ENCODE measurements around the gene CASP12.
"Not testable (repeated sequence)": the region's sequence is repeated elsewhere in the genome, so short reads cannot be mapped to it uniquely, and the experiment has no call there.

The CASP12 gene

DNA sequence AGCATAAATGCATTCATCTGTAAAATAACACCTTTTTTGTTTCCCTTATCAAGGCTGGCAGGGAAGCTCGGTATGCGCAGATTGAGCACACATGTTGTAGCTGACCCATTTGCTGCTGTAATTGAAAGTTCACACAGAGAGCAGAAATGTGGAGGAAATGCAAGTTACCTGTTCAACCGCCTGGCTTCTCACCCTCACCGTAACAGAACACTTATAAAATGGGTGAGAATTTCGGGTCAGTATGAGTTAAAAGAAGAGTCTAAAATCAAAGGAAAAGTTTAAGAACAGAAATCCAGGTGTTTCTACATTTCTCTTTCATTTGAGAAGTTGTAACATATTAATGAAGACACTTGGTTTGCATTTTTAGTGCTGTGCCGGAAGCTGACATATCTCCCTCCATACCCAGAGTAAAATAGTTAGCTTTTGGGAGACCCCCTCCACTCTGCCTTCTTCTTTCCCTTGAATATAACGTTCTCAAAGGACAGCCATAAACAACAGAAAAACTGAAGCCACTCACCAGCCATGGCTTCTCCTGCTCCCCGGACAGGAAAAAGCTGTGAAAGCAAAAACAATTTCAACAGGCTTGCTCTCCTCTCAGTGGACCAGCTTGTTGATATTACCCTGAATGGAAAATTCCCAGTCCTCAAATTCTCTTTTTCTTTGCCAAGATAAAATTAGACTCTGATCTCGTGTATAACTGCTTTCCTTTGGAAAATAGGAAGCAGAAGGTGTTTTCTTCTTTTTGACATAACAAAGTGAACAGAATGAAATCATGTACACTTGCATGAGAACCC lies at the start of gene CASP12:
Gene CASP12 (minus strand): TSS at position 570 of the 794 bp plus-strand sequence.
- Histone ChIP-seq H3K36me3 (ENCODE audit: insufficient read depth, low read length) (no peaks in the 10 kb centered on the region), H2AFZ (ENCODE audit: low read length, unreplicated experiment) (peak within 1 kb of the TSS; percentile 71), H3K27ac (ENCODE audit: low read depth, low read length) (no peak within 1 kb of the TSS), H3K4me1 (ENCODE audit: control insufficient read depth, insufficient read depth, low read length, unreplicated experiment) (peaks cover 13% of the 10 kb centered on the region), H3K79me2 (ENCODE audit: control insufficient read depth, insufficient read depth, low read length, unreplicated experiment) (no peaks in the 10 kb centered on the region), H3K4me3 (ENCODE audit: low read depth, low read length) (no peak within 1 kb of the TSS), H3K27me3 (ENCODE audit: insufficient read depth, low read length) (no peaks in the 10 kb centered on the region)

DNA sequence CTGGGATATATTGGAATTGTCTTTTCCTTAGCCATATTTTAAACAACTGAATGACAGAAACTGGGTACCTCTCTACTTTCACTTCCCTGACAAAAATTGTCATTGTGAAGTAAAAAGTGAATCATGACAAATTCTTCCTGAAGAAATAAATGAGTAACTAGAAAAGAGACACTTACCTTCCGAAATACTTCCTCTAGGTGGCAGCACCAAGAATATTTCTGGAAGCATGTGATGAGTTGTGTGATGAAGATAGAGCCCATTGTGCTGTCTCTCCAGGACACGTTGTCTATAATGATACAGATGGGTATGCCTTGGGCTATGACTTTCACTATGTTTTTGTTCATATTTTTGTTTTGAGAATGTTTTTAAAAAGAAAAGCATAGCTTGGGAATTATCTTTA lies 48.6 kb upstream of the CASP12 start:
- H3K27me3 ChIP-seq (ENCODE audit: insufficient read depth, low read length): no peaks in the 10 kb centered on the region
- H2AFZ ChIP-seq (ENCODE audit: low read length, unreplicated experiment): no peak overlapping the region
- no peak overlapping the region for H3K27ac ChIP-seq (ENCODE audit: low read depth, low read length)
- H3K4me3 ChIP-seq (ENCODE audit: low read depth, low read length): no peak overlapping the region
- no peaks in the 10 kb centered on the region for H3K4me1 ChIP-seq (ENCODE audit: control insufficient read depth, insufficient read depth, low read length, unreplicated experiment)
- peaks cover 39% of the 10 kb centered on the region for H3K36me3 ChIP-seq (ENCODE audit: insufficient read depth, low read length)
- no peaks in the 10 kb centered on the region for H3K79me2 ChIP-seq (ENCODE audit: control insufficient read depth, insufficient read depth, low read length, unreplicated experiment)

DNA sequence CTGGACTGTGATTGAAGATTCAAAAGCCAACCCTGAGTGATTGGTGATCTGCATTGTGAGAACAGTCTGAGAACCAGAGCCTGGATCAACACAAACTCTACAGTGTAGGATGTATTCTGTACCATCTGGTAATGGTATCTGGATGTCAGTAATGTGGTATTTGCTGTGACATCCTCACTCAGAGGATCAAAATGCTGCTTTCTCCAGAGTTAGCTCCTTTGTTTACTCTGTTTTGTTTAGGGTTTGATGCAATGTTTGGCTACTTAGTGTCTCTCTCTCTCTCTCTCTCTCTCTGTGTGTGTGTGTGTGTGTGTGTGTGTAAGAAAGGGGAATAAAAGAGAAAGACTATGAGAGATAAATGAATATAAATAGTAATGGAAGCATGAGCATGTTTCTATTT lies 45.8 kb upstream of the CASP12 start:
- H3K27ac ChIP-seq (ENCODE audit: low read depth, low read length): no peak overlapping the region
- H2AFZ ChIP-seq (ENCODE audit: low read length, unreplicated experiment): no peak overlapping the region
- peaks cover 22% of the 10 kb centered on the region for H3K36me3 ChIP-seq (ENCODE audit: insufficient read depth, low read length)
- H3K79me2 ChIP-seq (ENCODE audit: control insufficient read depth, insufficient read depth, low read length, unreplicated experiment): no peaks in the 10 kb centered on the region
- no peak overlapping the region for H3K4me3 ChIP-seq (ENCODE audit: low read depth, low read length)
- H3K27me3 ChIP-seq (ENCODE audit: insufficient read depth, low read length): no peaks in the 10 kb centered on the region
- H3K4me1 ChIP-seq (ENCODE audit: control insufficient read depth, insufficient read depth, low read length, unreplicated experiment): no peaks in the 10 kb centered on the region

DNA sequence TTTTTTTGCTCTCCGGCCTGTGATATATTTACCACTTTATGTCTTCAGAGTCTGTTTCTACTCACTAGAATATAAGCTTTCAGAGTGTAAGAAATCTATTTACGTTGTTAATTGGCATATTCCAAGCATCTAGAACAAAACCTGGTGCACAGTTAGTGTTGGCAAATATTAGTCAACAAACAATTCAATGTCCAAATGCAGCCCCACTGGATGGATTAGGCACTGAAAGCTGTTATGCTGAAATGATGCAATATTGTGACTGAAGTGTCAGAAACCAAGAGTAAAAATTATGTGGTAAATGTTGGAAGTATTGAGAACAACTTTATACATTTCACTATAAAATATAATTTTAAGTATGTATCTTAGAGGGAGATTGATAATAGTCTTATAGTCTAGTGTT lies 45.3 kb upstream of the CASP12 start:
- H2AFZ ChIP-seq (ENCODE audit: low read length, unreplicated experiment): no peak overlapping the region
- H3K4me3 ChIP-seq (ENCODE audit: low read depth, low read length): no peak overlapping the region
- H3K79me2 ChIP-seq (ENCODE audit: control insufficient read depth, insufficient read depth, low read length, unreplicated experiment): no peaks in the 10 kb centered on the region
- no peaks in the 10 kb centered on the region for H3K4me1 ChIP-seq (ENCODE audit: control insufficient read depth, insufficient read depth, low read length, unreplicated experiment)
- H3K36me3 ChIP-seq (ENCODE audit: insufficient read depth, low read length): peaks cover 22% of the 10 kb centered on the region
- H3K27ac ChIP-seq (ENCODE audit: low read depth, low read length): no peak overlapping the region
- no peaks in the 10 kb centered on the region for H3K27me3 ChIP-seq (ENCODE audit: insufficient read depth, low read length)

DNA sequence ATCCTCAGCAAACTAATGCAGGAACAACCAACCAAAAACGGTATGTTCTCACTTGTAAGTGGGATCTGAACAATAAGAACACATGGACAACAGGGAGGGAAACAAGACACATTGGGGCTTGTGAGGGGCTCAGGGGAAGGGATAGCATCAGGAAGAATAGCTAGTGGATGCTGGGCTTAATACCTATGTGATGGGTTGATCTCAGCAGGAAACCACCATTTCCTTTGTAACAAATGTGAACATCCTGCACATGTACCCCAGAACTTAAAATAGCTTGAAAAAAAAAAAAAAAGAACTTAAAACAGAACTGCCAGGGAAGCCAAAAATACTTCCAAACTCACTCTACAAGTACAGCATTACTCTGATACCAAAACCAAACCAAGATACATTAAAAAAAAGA lies 36.3 kb upstream of the CASP12 start:
- Histone ChIP-seq H3K27me3 (ENCODE audit: insufficient read depth, low read length) (no peaks in the 10 kb centered on the region), H3K27ac (ENCODE audit: low read depth, low read length) (no peak overlapping the region), H3K36me3 (ENCODE audit: insufficient read depth, low read length) (no peaks in the 10 kb centered on the region), H3K79me2 (ENCODE audit: control insufficient read depth, insufficient read depth, low read length, unreplicated experiment) (no peaks in the 10 kb centered on the region), H3K4me1 (ENCODE audit: control insufficient read depth, insufficient read depth, low read length, unreplicated experiment) (no peaks in the 10 kb centered on the region), H2AFZ (ENCODE audit: low read length, unreplicated experiment) (no peak overlapping the region), H3K4me3 (ENCODE audit: low read depth, low read length) (no peak overlapping the region)

DNA sequence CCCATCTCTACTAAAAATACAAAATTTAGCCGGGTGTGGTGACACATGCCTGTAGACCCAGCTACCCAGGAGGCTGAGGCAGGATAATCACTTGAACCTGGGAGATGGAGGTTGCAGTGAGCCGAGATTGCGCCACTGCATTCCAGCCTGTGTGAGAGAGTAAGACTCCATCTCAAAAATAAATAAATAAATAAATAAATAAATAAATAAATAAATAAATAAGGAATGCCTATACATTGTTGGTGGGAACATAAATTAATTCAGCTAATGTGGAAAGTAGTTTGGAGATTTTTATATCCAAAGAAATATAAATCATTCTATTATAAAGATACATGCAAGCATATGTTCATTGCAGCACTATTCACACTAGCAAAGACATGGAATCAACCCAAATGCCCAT lies 35.8 kb upstream of the CASP12 start:
- not testable (repeated sequence) for H3K27ac ChIP-seq (ENCODE audit: low read depth, low read length); H3K79me2 ChIP-seq (ENCODE audit: control insufficient read depth, insufficient read depth, low read length, unreplicated experiment); H3K27me3 ChIP-seq (ENCODE audit: insufficient read depth, low read length); H2AFZ ChIP-seq (ENCODE audit: low read length, unreplicated experiment); H3K4me1 ChIP-seq (ENCODE audit: control insufficient read depth, insufficient read depth, low read length, unreplicated experiment); H3K36me3 ChIP-seq (ENCODE audit: insufficient read depth, low read length); H3K4me3 ChIP-seq (ENCODE audit: low read depth, low read length)

DNA sequence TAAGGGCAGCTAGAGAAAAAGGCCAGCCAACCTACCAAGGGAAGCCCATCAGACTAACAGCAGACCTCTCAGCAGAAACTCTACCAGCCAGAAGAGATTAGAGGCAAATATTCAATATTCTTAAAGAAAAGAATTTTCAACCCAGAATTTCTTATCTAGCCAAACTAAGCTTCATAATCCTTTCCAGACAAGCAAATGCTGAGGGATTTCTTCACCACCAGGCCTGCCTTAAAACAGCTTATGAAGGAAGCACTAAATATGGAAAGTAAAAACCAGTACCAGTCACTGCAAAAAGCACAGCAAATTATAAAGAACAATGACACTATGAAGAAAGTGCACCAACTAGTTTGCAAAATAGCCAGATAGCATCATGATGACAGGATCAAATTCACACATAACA lies 30.6 kb upstream of the CASP12 start:
- Histone ChIP-seq H3K79me2 (ENCODE audit: control insufficient read depth, insufficient read depth, low read length, unreplicated experiment) (no peaks in the 10 kb centered on the region), H3K4me3 (ENCODE audit: low read depth, low read length) (no peak overlapping the region)

DNA sequence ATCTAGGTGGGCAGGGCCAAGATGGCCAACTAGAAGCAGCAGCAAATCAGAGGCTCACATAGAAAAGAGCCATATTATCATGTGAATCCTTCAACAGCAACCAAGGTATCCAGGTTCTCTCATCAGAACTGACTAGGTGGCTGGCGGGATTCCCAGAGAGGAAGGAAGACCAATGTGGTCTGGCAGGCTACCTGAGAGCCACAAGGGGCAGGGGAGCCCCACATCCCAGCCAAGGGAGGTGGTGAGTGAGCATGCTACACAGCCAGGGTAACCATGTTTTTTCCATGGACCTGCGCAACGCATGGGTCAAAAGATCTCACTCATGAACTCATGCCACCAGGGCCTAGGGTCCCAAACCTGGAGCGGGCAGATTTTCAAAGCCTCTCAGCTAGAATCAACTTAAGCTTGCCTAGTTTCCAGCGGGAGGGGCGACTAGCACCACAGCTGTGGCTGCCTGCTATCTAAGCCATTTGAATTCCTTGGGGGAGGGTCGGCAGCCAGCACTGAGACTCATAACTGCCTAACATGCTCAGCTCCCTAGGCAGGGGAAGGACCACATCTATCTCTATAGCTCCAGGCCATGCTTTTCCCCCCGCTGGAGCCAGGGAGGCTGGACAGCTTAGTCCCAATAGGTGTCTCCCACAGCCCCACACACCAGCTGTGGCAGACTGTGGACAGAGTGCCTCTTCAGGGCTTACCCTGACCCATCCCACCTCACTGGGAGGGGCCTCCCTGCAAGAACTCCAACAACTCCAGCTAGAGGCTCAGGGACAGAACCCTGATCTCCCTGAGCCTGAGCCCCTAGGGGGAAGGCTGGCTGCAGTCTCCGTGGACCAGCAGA lies 28.7 kb upstream of the CASP12 start:
- Histone ChIP-seq H3K27me3 (ENCODE audit: insufficient read depth, low read length) (no peaks in the 10 kb centered on the region), H3K79me2 (ENCODE audit: control insufficient read depth, insufficient read depth, low read length, unreplicated experiment) (no peaks in the 10 kb centered on the region), H3K4me3 (ENCODE audit: low read depth, low read length) (no peak overlapping the region), H3K4me1 (ENCODE audit: control insufficient read depth, insufficient read depth, low read length, unreplicated experiment) (no peaks in the 10 kb centered on the region), H3K27ac (ENCODE audit: low read depth, low read length) (no peak overlapping the region), H3K36me3 (ENCODE audit: insufficient read depth, low read length) (no peaks in the 10 kb centered on the region), H2AFZ (ENCODE audit: low read length, unreplicated experiment) (no peak overlapping the region)

More for the DNA sequence above, 30.6 kb upstream of the CASP12 start:
- Histone ChIP-seq H2AFZ (ENCODE audit: low read length, unreplicated experiment) (no peak overlapping the region), H3K4me1 (ENCODE audit: control insufficient read depth, insufficient read depth, low read length, unreplicated experiment) (no peaks in the 10 kb centered on the region), H3K36me3 (ENCODE audit: insufficient read depth, low read length) (no peaks in the 10 kb centered on the region), H3K27me3 (ENCODE audit: insufficient read depth, low read length) (no peaks in the 10 kb centered on the region), H3K27ac (ENCODE audit: low read depth, low read length) (no peak overlapping the region)

DNA sequence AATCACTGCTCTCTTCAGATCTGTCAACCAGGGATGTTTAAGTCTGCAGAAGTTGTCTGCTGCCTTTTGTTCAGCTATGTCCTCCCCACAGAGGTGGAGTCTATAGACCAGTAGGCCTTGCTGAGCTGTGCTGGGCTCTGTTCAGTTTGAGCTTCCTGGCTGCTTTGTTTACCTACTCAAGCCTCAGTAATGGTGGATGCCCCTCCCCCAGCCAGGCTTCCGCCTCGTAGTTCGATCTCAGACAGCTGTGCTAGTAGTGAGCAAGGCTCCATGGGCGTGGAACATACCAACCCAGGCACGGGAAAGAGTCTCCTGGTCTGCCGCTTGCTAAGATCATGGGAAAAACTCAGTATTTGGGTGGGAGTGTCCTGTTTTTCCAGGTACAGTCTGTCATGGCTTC lies 27.6 kb upstream of the CASP12 start:
- Histone ChIP-seq H3K4me3 (ENCODE audit: low read depth, low read length) (no peak overlapping the region), H3K4me1 (ENCODE audit: control insufficient read depth, insufficient read depth, low read length, unreplicated experiment) (no peaks in the 10 kb centered on the region), H3K27ac (ENCODE audit: low read depth, low read length) (no peak overlapping the region), H3K79me2 (ENCODE audit: control insufficient read depth, insufficient read depth, low read length, unreplicated experiment) (no peaks in the 10 kb centered on the region), H3K36me3 (ENCODE audit: insufficient read depth, low read length) (no peaks in the 10 kb centered on the region), H3K27me3 (ENCODE audit: insufficient read depth, low read length) (no peaks in the 10 kb centered on the region), H2AFZ (ENCODE audit: low read length, unreplicated experiment) (no peak overlapping the region)

DNA sequence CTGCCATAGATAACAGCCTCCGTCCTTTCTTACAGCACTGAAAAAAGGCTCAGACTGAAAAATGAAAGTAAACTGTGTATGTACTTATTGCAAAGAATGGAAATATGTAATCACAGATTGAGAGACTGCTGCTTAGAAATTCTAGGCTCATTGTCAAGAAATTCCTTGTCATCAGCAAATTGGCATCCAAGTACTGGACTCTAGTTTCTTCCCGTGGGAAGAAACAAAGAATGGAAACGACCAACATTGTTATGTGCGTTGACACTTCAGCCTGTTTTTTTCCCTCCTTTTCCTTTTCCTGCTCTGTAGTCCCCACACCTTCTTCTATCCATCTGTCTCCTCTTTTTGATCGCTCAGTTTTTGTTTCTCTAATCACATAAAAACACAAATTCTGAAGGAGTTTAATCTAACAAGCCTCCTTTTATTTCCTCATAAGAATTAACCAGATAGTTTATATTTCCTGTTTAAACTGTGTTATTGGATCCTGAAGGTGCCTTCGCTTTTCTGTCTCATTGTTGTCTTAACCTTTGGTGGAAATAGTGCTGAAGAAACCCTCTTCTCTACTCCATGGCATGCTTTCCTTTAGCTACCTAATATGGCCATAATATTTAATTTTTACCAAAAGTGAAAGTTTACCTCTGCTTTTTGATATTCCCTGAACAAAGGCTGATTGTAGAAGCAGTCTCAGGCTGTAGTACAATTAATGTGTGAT lies 20.0 kb upstream of the CASP12 start:
- Histone ChIP-seq H3K36me3 (ENCODE audit: insufficient read depth, low read length) (no peaks in the 10 kb centered on the region), H3K4me3 (ENCODE audit: low read depth, low read length) (peak overlapping the region; percentile 76), H3K79me2 (ENCODE audit: control insufficient read depth, insufficient read depth, low read length, unreplicated experiment) (no peaks in the 10 kb centered on the region), H3K4me1 (ENCODE audit: control insufficient read depth, insufficient read depth, low read length, unreplicated experiment) (peaks cover 18% of the 10 kb centered on the region), H2AFZ (ENCODE audit: low read length, unreplicated experiment) (peak overlapping the region; percentile 96), H3K27ac (ENCODE audit: low read depth, low read length) (peak overlapping the region; percentile 73), H3K27me3 (ENCODE audit: insufficient read depth, low read length) (no peaks in the 10 kb centered on the region)

Data from ACC112 (cell line).